MM.1S (cell line): Measurements from ENCODE around the gene SMIM1.

ENCODE experiments used
- CTCF ChIP-seq: fragments of 300-600 bp; sonication (generic); IDR thresholded peaks from 2 replicates; pipeline ENCODE4 v1.5.1; 2016; ENCODE audit warnings: antibody characterized with exemption, low read length, mixed read lengths
- EZH2 ChIP-seq: fragments of 300-600 bp; sonication (generic); optimal IDR thresholded peaks from 2 replicates; pipeline ENCODE3; 2017; ENCODE audit warnings: low read depth, mild to moderate bottlenecking, antibody characterized with exemption, low read length, mixed read lengths

GRCh38 chr1:3799976-3800685 lies 27.6 kb downstream of the SMIM1 start:
- TF ChIP-seq CTCF (no peak), EZH2 (no peak)
